Thyroid gland (tissue), 4 donors: ENCODE measurements around the gene TJP1. TPM values are rescaled to one million over a fixed set of nuclear protein-coding genes. Genes with fewer than 3 reads are reported as not detected.

ENCODE experiments used
- DNase-seq, 2 donors: peaks; one replicate each; pipeline ENCODE4 v3.0.0-alpha.2; 2019
- H3K27ac ChIP-seq, 3 donors: fragments of 200-600 bp; sonication (generic); 1 replicate in 2 of 3; 2 replicates in 1 of 3; pipeline ENCODE4 v1.5.1; 2016 to 2019; ENCODE audit warnings: mild to moderate bottlenecking in 1 of 3, moderate library complexity in 1 of 3
- H3K27me3 ChIP-seq: fragments of 200-600 bp; sonication (generic); one replicate; pipeline ENCODE4 v1.5.1; 2019
- H3K36me3 ChIP-seq, 2 donors: fragments of 200-600 bp; sonication (generic); one replicate each; pipeline ENCODE4 v1.5.1; 2016 to 2019
- H3K4me1 ChIP-seq, 2 donors: fragments of 200-600 bp; sonication (generic); one replicate each; pipeline ENCODE4 v1.5.1; 2017 to 2019
- H3K4me3 ChIP-seq, 3 donors: fragments of 200-600 bp; sonication (generic); replicated peaks in 1 of 3; 1 replicate in 2 of 3; 2 replicates in 1 of 3; pipeline ENCODE4 v1.5.1; 2016; ENCODE audit warnings: mild to moderate bottlenecking in 1 of 3
- H3K9me3 ChIP-seq: fragments of 200-600 bp; sonication (generic); one replicate; pipeline ENCODE4 v1.5.1; 2017
- CTCF ChIP-seq, 6 experiments: fragments of 200-600 bp in 3 of 6; fragments of 450-650 bp in 3 of 6; sonication (generic) in 3 of 6; IDR thresholded peaks; one replicate each; pipeline ENCODE4 v1.5.1; 2016 to 2019; ENCODE audit warnings: antibody characterized with exemption in 6 of 6, mild to moderate bottlenecking in 2 of 6, inconsistent platforms in 1 of 6, moderate library complexity in 1 of 6
- POLR2A ChIP-seq, 2 donors: fragments of 450-650 bp; IDR thresholded peaks; one replicate each; pipeline ENCODE4 v1.6.1; 2017; ENCODE audit warnings: antibody characterized with exemption in 2 of 2, mild to moderate bottlenecking in 2 of 2, moderate library complexity in 1 of 2
- WGBS, 2 donors: methylation state at CpG; one replicate each; pipeline ENCODE4 v1.1.5; 2017; 5-methylcytosine and 5-hydroxymethylcytosine counted together
- intact Hi-C: fragments of 100-400 bp; cut with DNase I; formaldehyde crosslinking; loops from one replicate; pipeline ENCODE4 v1.15.1; 2023
- total RNA-seq, 4 donors: library from RNA; depleted of rRNA; stranded (reverse); fragments of >200 nt; gene quantifications; one replicate each; pipeline ENCODE4 v1.2.3, GENCODE V29; 2016

TJP1 gene
- total RNA-seq, result 100 to 1,000 TPM; 107 to 166 (median 126) TPM

GRCh38 chr15:29822100-29822683 lies at the start of gene TJP1:
Gene TJP1, minus strand, starts transcription at chr15:29822468. Its CDS starts 440 bp downstream, at chr15:29822028.
- intact Hi-C loops, result no loop called here
- Histone ChIP-seq H3K27ac (peak within 1 kb of the TSS; percentile 86 to 98 (median 94)), H3K36me3 (no peaks in the 10 kb centered on the region), H3K4me3 (peak within 1 kb of the TSS; percentile 69 to 80 (median 75)), H3K9me3 (no peaks in the 10 kb centered on the region), H3K27me3 (no peaks in the 10 kb centered on the region), H3K4me1 (peaks cover 6 to 13% of the 10 kb centered on the region in 2 donors)
- TF ChIP-seq CTCF (IDR thresholded peaks at IDR 0.05) (no peak), POLR2A (IDR thresholded peaks at IDR 0.05) (peak; percentile 69 to 92)
- peak; percentile 81 to 84 for DNase-seq
- WGBS, 2 donors, result 0% methylated on average over 7 of the region's 80 CpGs; no CpG with 5 or more reads in 1 of the 2 donors

GRCh38 chr15:29871401-29871800 lies 49.1 kb upstream of the TJP1 start:
- no peak for DNase-seq
- WGBS, 2 donors, result 83 to 89% methylated on average over 19 of the region's 19 CpGs
- Histone ChIP-seq H3K27ac (no peak overlapping the region), H3K27me3 (no peaks in the 10 kb centered on the region), H3K36me3 (no peaks in the 10 kb centered on the region), H3K9me3 (no peaks in the 10 kb centered on the region), H3K4me3 (no peak overlapping the region), H3K4me1 (no peaks in the 10 kb centered on the region)
- no peak for TF ChIP-seq CTCF (IDR thresholded peaks at IDR 0.05)
- no peak for TF ChIP-seq POLR2A (IDR thresholded peaks at IDR 0.05)
- intact Hi-C loops, result no loop called here

GRCh38 chr15:29870495-29871151 lies 48.4 kb upstream of the TJP1 start:
- no peak overlapping the region for H3K4me3 ChIP-seq
- no peaks in the 10 kb centered on the region for H3K9me3 ChIP-seq
- no peaks in the 10 kb centered on the region for H3K36me3 ChIP-seq
- WGBS, 2 donors, result 47 to 53% methylated on average over 11 of the region's 11 CpGs
- DNase-seq, result no peak
- peak overlapping the region in 1 of 3 donors; percentile 21 for H3K27ac ChIP-seq
- no peaks in the 10 kb centered on the region for H3K4me1 ChIP-seq
- TF ChIP-seq CTCF (IDR thresholded peaks at IDR 0.05) (no peak), POLR2A (IDR thresholded peaks at IDR 0.05) (no peak)
- intact Hi-C loops, result no loop called here
- no peaks in the 10 kb centered on the region for H3K27me3 ChIP-seq

GRCh38 chr15:29867241-29868000 lies 45.2 kb upstream of the TJP1 start:
- no peak for TF ChIP-seq POLR2A (IDR thresholded peaks at IDR 0.05)
- no peak for TF ChIP-seq CTCF (IDR thresholded peaks at IDR 0.05)
- H3K4me1 ChIP-seq, result no peaks in the 10 kb centered on the region
- H3K9me3 ChIP-seq, result no peaks in the 10 kb centered on the region
- DNase-seq, result no peak
- no peak overlapping the region for H3K27ac ChIP-seq
- WGBS, 2 donors, result 86 to 89% methylated on average over 3 of the region's 3 CpGs
- no peak overlapping the region for H3K4me3 ChIP-seq
- no peaks in the 10 kb centered on the region for H3K27me3 ChIP-seq
- intact Hi-C loops, result no loop called here
- H3K36me3 ChIP-seq, result no peaks in the 10 kb centered on the region

- DNase-seq, result no peak
- H3K27me3 ChIP-seq, result no peaks in the 10 kb centered on the region
- 92 to 98% methylated on average over 1 of the region's 1 CpG for WGBS, 2 donors
- intact Hi-C loops, result no loop called here
- no peaks in the 10 kb centered on the region for H3K36me3 ChIP-seq
- H3K9me3 ChIP-seq, result no peaks in the 10 kb centered on the region
- no peaks in the 10 kb centered on the region for H3K4me1 ChIP-seq
- TF ChIP-seq POLR2A (IDR thresholded peaks at IDR 0.05) (no peak), CTCF (IDR thresholded peaks at IDR 0.05) (no peak)
- H3K4me3 ChIP-seq, result no peak overlapping the region
- no peak overlapping the region for H3K27ac ChIP-seq
Observed at GRCh38 chr15:29866337-29866736, 44.1 kb upstream of the TJP1 start.
